GM12878 (cell line): ENCODE measurements around the gene ARID5B. TPM values are rescaled to one million over a fixed set of nuclear protein-coding genes. Genes with fewer than 3 reads are reported as not detected.
"Not testable (repeated sequence)": the region's sequence is repeated elsewhere in the genome, so short reads cannot be mapped to it uniquely, and the experiment has no call there.

Experiments
- ATAC-seq: fragments of 200-7000 bp; cut with Tn5 transposase; 3 replicates; pipeline ENCODE4 v1.9.1; 2020; ENCODE audit warnings: mild to moderate bottlenecking, moderate library complexity
- BruUV-seq: library from RNA; stranded (reverse); fragments of 400-500 nt; replicated peaks from 2 replicates; lab custom pipeline; 2021; lab: Mats Ljungman, UMichigan
- CTCF ChIA-PET: fragments of 300-600 bp; sonication (Branson Sonifier 250); formaldehyde crosslinking; extraction: SDS; loops from one replicate; lab custom pipeline; 2021; ENCODE audit warnings: inconsistent platforms; lab: Yijun Ruan, JAX
- POLR2A ChIA-PET: fragments of 350-600 bp; formaldehyde crosslinking; extraction: SDS; loops from one replicate; lab custom pipeline; 2021; ENCODE audit warnings: inconsistent platforms; lab: Charles Lee
- RAD21 ChIA-PET: fragments of 300-600 bp; sonication (Branson Sonifier 250); formaldehyde crosslinking; loops from one replicate; lab custom pipeline; 2023; ENCODE audit warnings: antibody characterized with exemption; ENCODE audit not compliant: unreplicated experiment; lab: Charles Lee
- SMC1A ChIA-PET: fragments of 300-600 bp; sonication (Branson Sonifier 250); formaldehyde crosslinking; loops from one replicate; lab custom pipeline; 2023; ENCODE audit not compliant: unreplicated experiment, uncharacterized antibody; lab: Charles Lee
- DNase-seq: peaks from one replicate; pipeline ENCODE4 v3.0.0-alpha.2; 2011; ENCODE audit warnings: low read depth, low spot score
- FAIRE-seq: peaks from 3 replicates; lab custom pipeline; 2011; peaks lifted over from hg19 to GRCh38; lab: Jason Lieb, UNC
- H2AFZ ChIP-seq: 2 replicates; pipeline ENCODE4 v1.6.0; 2011; ENCODE audit warnings: low read depth, low read length, control low read depth; ENCODE audit not compliant: control insufficient read depth
- H3K27ac ChIP-seq: 2 replicates; pipeline ENCODE4 v1.5.1; 2011; ENCODE audit warnings: control low read depth; ENCODE audit not compliant: control insufficient read depth, insufficient read depth
- H3K27me3 ChIP-seq, 2 experiments: replicated peaks in 1 of 2; 2 replicates each; pipeline versions ENCODE4 v1.6.0 to v1.6.1; 2011; ENCODE audit warnings: low read length in 1 of 2; ENCODE audit not compliant: control insufficient read depth in 2 of 2, insufficient read depth in 2 of 2
- H3K36me3 ChIP-seq, 2 experiments: 2 replicates each; pipeline ENCODE4 v1.5.1; 2011; ENCODE audit warnings: low read length in 1 of 2; ENCODE audit not compliant: control insufficient read depth in 2 of 2, insufficient read depth in 2 of 2
- H3K4me1 ChIP-seq: 2 replicates; pipeline ENCODE4 v1.6.1; 2011; ENCODE audit warnings: mild to moderate bottlenecking, low read length, moderate library complexity, mixed read lengths; ENCODE audit not compliant: control insufficient read depth, insufficient read depth
- H3K4me2 ChIP-seq: 2 replicates; pipeline ENCODE4 v1.6.0; 2011; ENCODE audit warnings: control low read depth; ENCODE audit not compliant: control insufficient read depth, insufficient read depth
- H3K4me3 ChIP-seq: fragments of 200-600 bp; sonication (generic); 2 replicates; pipeline ENCODE4 v1.5.1; 2016
- H3K79me2 ChIP-seq: 2 replicates; pipeline ENCODE4 v1.6.0; 2011; ENCODE audit warnings: low read length; ENCODE audit not compliant: control insufficient read depth, insufficient read depth
- H3K9ac ChIP-seq: 2 replicates; pipeline ENCODE4 v1.8.0; 2011; ENCODE audit warnings: low read length, control low read depth, mixed read lengths; ENCODE audit not compliant: control insufficient read depth, insufficient read depth
- H3K9me3 ChIP-seq: replicated peaks from 3 replicates; pipeline ENCODE4 v1.5.1; 2011; ENCODE audit warnings: mild to moderate bottlenecking, low read length; ENCODE audit not compliant: control insufficient read depth, insufficient read depth
- H4K20me1 ChIP-seq: 2 replicates; pipeline ENCODE4 v1.6.0; 2011; ENCODE audit not compliant: control insufficient read depth, insufficient read depth
- BACH1 ChIP-seq: fragments of 450-650 bp; IDR thresholded peaks from 2 replicates; pipeline ENCODE4 v1.6.1; 2017; ENCODE audit warnings: mild to moderate bottlenecking, borderline replicate concordance
- EP300 ChIP-seq, 2 experiments: fragments of 150-350 bp in 1 of 2; IDR thresholded peaks; 2 replicates each; pipeline ENCODE4 v1.6.1; 2011 to 2012; ENCODE audit warnings: low read depth in 2 of 2, low read length in 2 of 2, borderline replicate concordance in 1 of 2, improper control_type of control experiment in 1 of 2, inconsistent platforms in 1 of 2; ENCODE audit not compliant: control insufficient read depth in 1 of 2
- HDAC6 ChIP-seq: fragments of 200-600 bp; sonication (generic); IDR thresholded peaks from one replicate; pipeline ENCODE4 v1.8.0; 2017; ENCODE audit warnings: antibody characterized with exemption; ENCODE audit not compliant: unreplicated experiment
- IKZF1 ChIP-seq: fragments of 450-650 bp; conservative IDR thresholded peaks from 2 replicates; pipeline ENCODE4 v1.6.1; 2017; ENCODE audit warnings: antibody characterized with exemption, mild to moderate bottlenecking
- IKZF2 ChIP-seq, 2 experiments: fragments of 450-650 bp; IDR thresholded peaks; 2 replicates each; pipeline ENCODE4 v1.6.1; 2017; ENCODE audit warnings: mild to moderate bottlenecking in 2 of 2, moderate library complexity in 2 of 2
- IRF4 ChIP-seq: IDR thresholded peaks from 2 replicates; pipeline ENCODE4 v1.6.1; 2011; ENCODE audit warnings: low read depth, low read length
- MEF2B ChIP-seq: fragments of 450-650 bp; IDR thresholded peaks from 2 replicates; pipeline ENCODE4 v1.6.1; 2018; ENCODE audit warnings: mild to moderate bottlenecking, moderate library complexity; ENCODE audit not compliant: partially characterized antibody, poor library complexity, severe bottlenecking
- MYC ChIP-seq: IDR thresholded peaks from 2 replicates; pipeline ENCODE4 v1.6.1; 2011; ENCODE audit warnings: mild to moderate bottlenecking, low read length, moderate library complexity, inconsistent platforms; ENCODE audit not compliant: insufficient read depth, insufficient replicate concordance, insufficient read length, severe bottlenecking
- POLR2A ChIP-seq: IDR thresholded peaks from 2 replicates; pipeline ENCODE4 v1.6.1; 2011; ENCODE audit warnings: low read depth, mild to moderate bottlenecking, low read length
- RAD21 ChIP-seq: IDR thresholded peaks from 2 replicates; pipeline ENCODE4 v1.6.1; 2011; ENCODE audit warnings: mild to moderate bottlenecking, low read depth, low read length, moderate library complexity; ENCODE audit not compliant: insufficient read depth
- SP1 ChIP-seq: IDR thresholded peaks from one replicate; pipeline ENCODE4 v1.6.1; 2011; ENCODE audit warnings: low read depth, low read length
- ZNF384 ChIP-seq: IDR thresholded peaks from 2 replicates; pipeline ENCODE4 v1.6.1; 2012; ENCODE audit warnings: low read depth, mild to moderate bottlenecking, low read length, improper control_type of control experiment, borderline replicate concordance
- WGBS: methylation state at CpG from one replicate; pipeline ENCODE4 v1.1.6; 2016; ENCODE audit warnings: low lambda C conversion rate; ENCODE audit not compliant: insufficient replicate concordance, insufficient coverage; ENCODE audit errors: missing lambda C conversion rate; 5-methylcytosine and 5-hydroxymethylcytosine counted together
- in situ Hi-C: fragments of 300-500 bp; cut with MboI; formaldehyde crosslinking; loops from 9 replicates; pipeline ENCODE4 v1.14.3; 2018; ENCODE audit warnings: mixed read lengths
- intact Hi-C: fragments of 100-400 bp; cut with micrococcal nuclease; formaldehyde crosslinking; loops from one replicate; pipeline ENCODE4 v1.14.2; 2022; ENCODE audit not compliant: unreplicated experiment
- polyA plus RNA-seq, 11 experiments: library from polyadenylated mRNA; depleted of rRNA in 4 of 11; unstranded in 6 of 11; stranded (reverse) in 5 of 11; fragments of >200 nt; fragmentation: Nextera tagmentation in 4 of 11; fragmentation: Illumina TruSeq in 1 of 11; extraction: Ambion mirVana in 4 of 11; extraction: Trizol in 1 of 11; gene quantifications; 1 replicate in 1 of 11; 2 replicates in 10 of 11; pipeline versions ENCODE4 v1.2.1 to v1.2.3, GENCODE V29; 2011 to 2016; ENCODE audit warnings: inconsistent platforms in 2 of 11, missing spikeins in 2 of 11, low read depth in 1 of 11
- total RNA-seq, 4 experiments: library from RNA; depleted of rRNA in 3 of 4; stranded (reverse); fragments of >200 nt in 3 of 4; fragmentation: Illumina TruSeq in 1 of 4; extraction: Trizol in 1 of 4; gene quantifications; 2 replicates each; pipeline versions ENCODE4 v1.2.1 to v1.2.3, GENCODE V29; 2013 to 2021
- TF ChIP-seq, protein P1 (sequence below): IDR thresholded peaks from 2 replicates; pipeline ENCODE4 v1.6.1; 2011; ENCODE audit warnings: borderline replicate concordance, low read depth, mild to moderate bottlenecking, moderate library complexity, mixed read lengths, low read length; ENCODE audit not compliant: insufficient read depth; ENCODE audit errors: extremely low read length
- TF ChIP-seq, protein P2 (sequence below): fragments of 450-650 bp; IDR thresholded peaks from 2 replicates; pipeline ENCODE4 v1.6.1; 2017; ENCODE audit warnings: mild to moderate bottlenecking, low read depth, inconsistent platforms; ENCODE audit not compliant: poor library complexity, severe bottlenecking

Gene ARID5B
- total and polyA plus RNA-seq, 10 of the 15 experiments (the other 5 are each of a cell fraction or from before 2014, with no cell fraction given): 2.7 to 8.5 (median 6.1) TPM

DNA sequence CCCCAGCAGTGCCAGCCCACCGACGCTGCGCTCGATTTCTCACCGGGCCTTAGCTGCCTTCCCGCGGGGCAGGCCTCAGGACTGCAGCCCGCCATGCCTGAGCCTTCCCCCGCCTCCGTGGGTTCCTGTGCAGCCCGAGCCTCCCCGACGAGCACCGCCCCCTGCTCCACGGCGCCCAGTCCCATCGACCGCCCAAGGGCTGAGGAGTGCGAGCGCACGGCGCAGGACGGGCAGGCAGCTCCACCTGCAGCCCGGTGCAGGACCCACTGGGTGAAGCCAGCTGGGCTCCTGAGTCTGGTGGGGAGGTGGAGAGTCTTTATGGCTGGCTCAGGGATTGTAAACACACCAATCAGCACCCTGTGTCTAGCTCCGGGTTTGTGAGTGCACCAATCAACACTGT, 33.7 kb upstream of the ARID5B start:
- H3K36me3 ChIP-seq, CTCF ChIA-PET, BruUV-seq, H3K27me3 ChIP-seq, H3K27ac ChIP-seq, intact Hi-C loops, in situ Hi-C loops, H3K79me2 ChIP-seq, H3K4me3 ChIP-seq, POLR2A ChIA-PET, ATAC-seq, H3K4me1 ChIP-seq, DNase-seq, FAIRE-seq, RAD21 ChIA-PET, H3K9ac ChIP-seq, H4K20me1 ChIP-seq, H3K9me3 ChIP-seq: not testable (repeated sequence)
- peak; percentile 43; the same call in 1 of the 2 replicates for TF ChIP-seq POLR2A
- TF ChIP-seq RAD21: peak; percentile 28; the same call in 1 of the 2 replicates
- WGBS: 6% methylated on average over 16 of the region's 25 CpGs
- H3K4me2 ChIP-seq: peak overlapping the region; percentile 33
- H2AFZ ChIP-seq: peak overlapping the region; percentile 62
- SMC1A ChIA-PET: interaction anchor here (1.2 kb wide), 1 partner anchor 23 kb away, joined by 3 read pairs; no protein-coding TSS in a partner anchor

DNA sequence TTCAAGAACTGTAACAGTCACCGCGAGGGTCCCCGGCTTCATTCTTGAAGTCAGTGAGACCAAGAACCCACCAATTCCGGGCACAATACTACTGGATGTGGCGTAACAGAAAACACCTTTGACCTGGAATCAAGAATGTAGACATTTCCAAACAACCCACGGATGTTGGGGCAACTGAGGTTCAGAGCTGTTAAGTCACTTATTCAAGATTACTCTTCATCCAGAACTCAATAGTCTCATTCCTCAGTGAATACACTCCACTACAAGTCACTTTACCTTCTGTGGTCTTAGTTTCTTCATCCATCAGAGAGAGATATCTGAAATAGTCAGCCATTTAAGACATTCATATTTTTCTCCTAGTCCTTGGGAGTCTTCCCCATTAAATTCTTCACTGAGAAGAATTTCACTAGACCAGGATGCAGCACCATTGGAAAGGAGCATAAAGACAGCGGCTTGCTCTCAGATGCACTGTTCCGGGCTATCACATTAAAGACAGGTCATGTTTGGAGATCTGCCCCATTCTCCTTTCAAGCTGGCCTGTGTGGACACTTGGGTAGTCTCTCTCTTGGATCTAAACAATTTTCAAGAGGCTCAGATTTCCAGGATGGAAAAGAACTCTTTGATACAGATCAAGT, 32.3 kb upstream of the ARID5B start:
- ATAC-seq (no peak), DNase-seq (no peak), FAIRE-seq (no peak)
- ChIA-PET SMC1A (no interaction called here), POLR2A (no interaction called here), RAD21 (no interaction called here), CTCF (no interaction called here)
- no TSS peak for BruUV-seq
- H3K4me3 ChIP-seq: no peak overlapping the region
- no peaks in the 10 kb centered on the region for H3K36me3 ChIP-seq
- H3K27me3 ChIP-seq: peaks cover 0 to 2% of the 10 kb centered on the region in 2 experiments; a peak in 2 of 4 replicates
- H3K9me3 ChIP-seq: no peaks in the 10 kb centered on the region
- no peak overlapping the region for H3K27ac ChIP-seq
- H4K20me1 ChIP-seq: no peaks in the 10 kb centered on the region
- no peak overlapping the region for H2AFZ ChIP-seq
- H3K9ac ChIP-seq: no peak overlapping the region
- H3K4me1 ChIP-seq: no peaks in the 10 kb centered on the region
- H3K79me2 ChIP-seq: no peaks in the 10 kb centered on the region
- H3K4me2 ChIP-seq: no peak overlapping the region
- intact Hi-C loops (no loop called here), in situ Hi-C loops (no loop called here)
- WGBS: 92% methylated on average over 8 of the region's 8 CpGs
- TF ChIP-seq MEF2B: no peak
- no peak for TF ChIP-seq SP1
- TF ChIP-seq, protein P1, sequence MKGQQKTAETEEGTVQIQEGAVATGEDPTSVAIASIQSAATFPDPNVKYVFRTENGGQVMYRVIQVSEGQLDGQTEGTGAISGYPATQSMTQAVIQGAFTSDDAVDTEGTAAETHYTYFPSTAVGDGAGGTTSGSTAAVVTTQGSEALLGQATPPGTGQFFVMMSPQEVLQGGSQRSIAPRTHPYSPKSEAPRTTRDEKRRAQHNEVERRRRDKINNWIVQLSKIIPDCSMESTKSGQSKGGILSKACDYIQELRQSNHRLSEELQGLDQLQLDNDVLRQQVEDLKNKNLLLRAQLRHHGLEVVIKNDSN: no peak
- no peak for TF ChIP-seq MYC
- no peak for TF ChIP-seq EP300 (IDR thresholded peaks at IDR 0.05; ENCODE audit: borderline replicate concordance in 1 of 2, control insufficient read depth in 1 of 2, low read depth in 2 of 2, low read length in 2 of 2)
- no peak for TF ChIP-seq IKZF1
- no peak for TF ChIP-seq ZNF384
- no peak for TF ChIP-seq IKZF2 (IDR thresholded peaks at IDR 0.05)
- no peak for TF ChIP-seq HDAC6
- TF ChIP-seq IRF4: no peak
- TF ChIP-seq, protein P2, sequence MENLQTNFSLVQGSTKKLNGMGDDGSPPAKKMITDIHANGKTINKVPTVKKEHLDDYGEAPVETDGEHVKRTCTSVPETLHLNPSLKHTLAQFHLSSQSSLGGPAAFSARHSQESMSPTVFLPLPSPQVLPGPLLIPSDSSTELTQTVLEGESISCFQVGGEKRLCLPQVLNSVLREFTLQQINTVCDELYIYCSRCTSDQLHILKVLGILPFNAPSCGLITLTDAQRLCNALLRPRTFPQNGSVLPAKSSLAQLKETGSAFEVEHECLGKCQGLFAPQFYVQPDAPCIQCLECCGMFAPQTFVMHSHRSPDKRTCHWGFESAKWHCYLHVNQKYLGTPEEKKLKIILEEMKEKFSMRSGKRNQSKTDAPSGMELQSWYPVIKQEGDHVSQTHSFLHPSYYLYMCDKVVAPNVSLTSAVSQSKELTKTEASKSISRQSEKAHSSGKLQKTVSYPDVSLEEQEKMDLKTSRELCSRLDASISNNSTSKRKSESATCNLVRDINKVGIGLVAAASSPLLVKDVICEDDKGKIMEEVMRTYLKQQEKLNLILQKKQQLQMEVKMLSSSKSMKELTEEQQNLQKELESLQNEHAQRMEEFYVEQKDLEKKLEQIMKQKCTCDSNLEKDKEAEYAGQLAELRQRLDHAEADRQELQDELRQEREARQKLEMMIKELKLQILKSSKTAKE: no peak
- no peak for TF ChIP-seq BACH1
